Thymus (tissue), 11 donors: ENCODE data around the gene ATG9B. TPM values are rescaled to one million over a fixed set of nuclear protein-coding genes. Genes with fewer than 3 reads are reported as not detected.

Source experiments
- DNase-seq, 9 donors: peaks; one replicate each; pipeline ENCODE4 v3.0.0-alpha.2; 2013; ENCODE audit warnings: low spot score in 9 of 9, low read depth in 6 of 9, missing footprints in 1 of 9
- H3K27ac ChIP-seq, 2 donors: one replicate each; pipeline ENCODE4 v1.5.1; 2013; ENCODE audit warnings: control low read depth in 1 of 2, low read depth in 1 of 2, low read length in 1 of 2, mild to moderate bottlenecking in 1 of 2, moderate library complexity in 1 of 2
- H3K27me3 ChIP-seq, 2 donors: one replicate each; pipeline ENCODE4 v1.5.1; 2013; ENCODE audit warnings: low read length in 1 of 2; ENCODE audit not compliant: control insufficient read depth in 2 of 2, insufficient read depth in 1 of 2
- H3K36me3 ChIP-seq, 2 donors: one replicate each; pipeline ENCODE4 v1.5.1; 2013; ENCODE audit warnings: low read length in 1 of 2, mild to moderate bottlenecking in 1 of 2, moderate library complexity in 1 of 2; ENCODE audit not compliant: control insufficient read depth in 2 of 2, insufficient read depth in 2 of 2
- H3K4me1 ChIP-seq, 2 donors: one replicate each; pipeline ENCODE4 v1.5.1; 2013; ENCODE audit warnings: low read length in 2 of 2; ENCODE audit not compliant: control insufficient read depth in 2 of 2, insufficient read depth in 2 of 2
- H3K4me3 ChIP-seq, 2 donors: one replicate each; pipeline ENCODE4 v1.5.1; 2013; ENCODE audit warnings: low read length in 2 of 2, control low read depth in 1 of 2, mild to moderate bottlenecking in 1 of 2
- H3K9me3 ChIP-seq, 2 donors: one replicate each; pipeline ENCODE4 v1.5.1; 2013; ENCODE audit warnings: low read length in 1 of 2, mild to moderate bottlenecking in 1 of 2; ENCODE audit not compliant: control insufficient read depth in 2 of 2, insufficient read depth in 1 of 2
- WGBS: extraction: QIAGEN DNeasy Blood & Tissue Kit; methylation state at CpG from one replicate; pipeline ENCODE4 v1.1.7; 2013; 5-methylcytosine and 5-hydroxymethylcytosine counted together
- polyA plus RNA-seq: library from polyadenylated mRNA; stranded (reverse); fragments of 200-250 nt; gene quantifications from one replicate; pipeline ENCODE4 v1.2.3, GENCODE V29; 2013
- total RNA-seq: library from RNA; stranded (reverse); fragments of 120-200 nt; gene quantifications from one replicate; pipeline ENCODE4 v1.2.4, GENCODE V29; 2013
- donor health status: healthy.

ATG9B gene
- total and polyA plus RNA-seq, 2 donors: 1.6 to 8.0 TPM

DNA sequence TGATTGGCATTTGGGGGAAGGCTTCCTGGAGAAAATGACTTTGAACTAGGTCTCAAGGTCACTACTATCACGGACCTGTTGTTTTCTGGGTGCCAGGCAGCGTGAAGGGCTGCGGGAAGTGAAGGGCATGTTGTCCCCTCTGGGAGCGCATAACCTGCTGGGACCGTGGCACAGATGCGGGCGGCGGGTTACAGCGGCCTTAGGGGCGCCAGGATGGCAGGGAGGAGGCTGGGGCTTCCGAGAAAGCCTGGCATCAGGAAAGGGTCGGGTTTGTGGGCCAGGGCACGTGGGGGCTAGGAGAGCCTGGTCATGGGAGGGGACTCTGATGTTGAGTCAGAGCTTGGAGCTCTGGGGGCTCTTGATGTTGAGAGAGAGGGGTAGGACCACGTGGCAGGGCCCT is 41.2 kb upstream of the ATG9B start:
- H3K27ac ChIP-seq: no peak overlapping the region
- peaks cover 5 to 8% of the 10 kb centered on the region in 2 donors for H3K4me1 ChIP-seq
- H3K27me3 ChIP-seq: no peaks in the 10 kb centered on the region
- no peak overlapping the region for H3K4me3 ChIP-seq
- DNase-seq: no peak
- WGBS: 90% methylated on average over 14 of the region's 14 CpGs
- peaks cover 59 to 74% of the 10 kb centered on the region in 2 donors for H3K36me3 ChIP-seq
- H3K9me3 ChIP-seq: no peaks in the 10 kb centered on the region

DNA sequence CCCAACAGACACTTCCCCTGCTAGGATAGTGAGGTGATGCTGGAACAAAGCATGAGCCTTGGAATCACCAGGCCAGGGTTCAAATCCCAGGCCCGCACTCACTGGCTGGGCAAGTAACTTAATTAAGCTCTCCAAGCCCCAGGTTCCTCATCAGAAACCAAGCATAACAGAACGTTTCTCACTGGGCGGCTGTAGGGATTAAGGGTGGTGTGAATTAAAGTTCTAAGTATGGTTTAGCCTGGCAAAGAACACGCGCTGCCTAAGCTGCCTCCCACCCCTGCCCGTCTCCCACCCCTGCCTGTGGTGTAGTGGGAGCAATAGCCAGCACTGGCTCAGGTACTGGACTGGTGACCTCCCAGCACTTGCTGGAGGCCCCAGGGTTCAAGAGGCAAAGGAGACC is 40.7 kb upstream of the ATG9B start:
- no peak for DNase-seq
- Histone ChIP-seq H3K27me3 (no peaks in the 10 kb centered on the region), H3K36me3 (peaks cover 54 to 68% of the 10 kb centered on the region in 2 donors), H3K4me1 (peaks cover 10 to 14% of the 10 kb centered on the region in 2 donors), H3K27ac (no peak overlapping the region), H3K4me3 (no peak overlapping the region), H3K9me3 (no peaks in the 10 kb centered on the region)
- WGBS: 99% methylated on average over 6 of the region's 6 CpGs

DNA sequence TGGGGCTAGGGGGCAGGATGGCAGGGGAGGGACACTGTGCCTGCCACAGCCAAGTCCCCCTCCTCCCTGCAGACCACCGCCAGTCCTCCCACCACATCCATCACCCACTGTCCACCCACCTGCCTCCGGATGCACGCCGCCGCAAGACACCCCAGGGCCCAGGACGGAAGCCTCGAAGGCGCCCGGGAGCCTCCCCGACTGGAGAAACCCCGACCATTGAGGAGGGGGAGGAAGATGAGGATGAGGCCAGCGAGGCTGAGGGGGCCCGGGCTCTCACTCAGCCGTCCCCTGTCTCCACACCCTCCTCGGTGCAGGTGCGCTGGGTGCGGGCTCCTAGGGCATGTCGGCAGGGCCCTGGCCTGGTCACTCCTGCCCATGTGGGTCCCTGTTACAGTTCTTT is 40.2 kb upstream of the ATG9B start:
- Histone ChIP-seq H3K36me3 (peaks cover 48 to 63% of the 10 kb centered on the region in 2 donors), H3K27me3 (no peaks in the 10 kb centered on the region), H3K9me3 (no peaks in the 10 kb centered on the region), H3K4me3 (no peak overlapping the region), H3K27ac (no peak overlapping the region), H3K4me1 (peaks cover 10 to 16% of the 10 kb centered on the region in 2 donors)
- 98% methylated on average over 18 of the region's 18 CpGs for WGBS
- DNase-seq: no peak

DNA sequence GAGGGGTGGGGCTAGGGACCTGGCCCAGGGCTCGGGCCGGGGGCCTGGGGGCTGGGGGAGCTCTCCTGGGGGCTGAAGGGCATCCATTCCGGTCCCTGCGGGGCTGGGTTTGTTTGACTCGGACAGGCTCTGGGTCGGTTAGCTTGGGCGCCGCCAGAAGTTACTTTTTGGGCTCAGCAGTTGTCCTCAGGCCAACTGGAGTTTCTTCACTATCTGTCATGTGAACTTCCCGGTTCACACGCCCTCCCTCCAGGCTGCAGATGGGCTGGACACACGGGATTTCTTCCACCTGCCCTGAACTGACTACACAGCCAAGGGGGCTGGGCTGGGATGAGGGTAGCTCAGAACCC is 38.9 kb upstream of the ATG9B start:
- peaks cover 40 to 55% of the 10 kb centered on the region in 2 donors for H3K36me3 ChIP-seq
- WGBS: 94% methylated on average over 11 of the region's 11 CpGs

DNA sequence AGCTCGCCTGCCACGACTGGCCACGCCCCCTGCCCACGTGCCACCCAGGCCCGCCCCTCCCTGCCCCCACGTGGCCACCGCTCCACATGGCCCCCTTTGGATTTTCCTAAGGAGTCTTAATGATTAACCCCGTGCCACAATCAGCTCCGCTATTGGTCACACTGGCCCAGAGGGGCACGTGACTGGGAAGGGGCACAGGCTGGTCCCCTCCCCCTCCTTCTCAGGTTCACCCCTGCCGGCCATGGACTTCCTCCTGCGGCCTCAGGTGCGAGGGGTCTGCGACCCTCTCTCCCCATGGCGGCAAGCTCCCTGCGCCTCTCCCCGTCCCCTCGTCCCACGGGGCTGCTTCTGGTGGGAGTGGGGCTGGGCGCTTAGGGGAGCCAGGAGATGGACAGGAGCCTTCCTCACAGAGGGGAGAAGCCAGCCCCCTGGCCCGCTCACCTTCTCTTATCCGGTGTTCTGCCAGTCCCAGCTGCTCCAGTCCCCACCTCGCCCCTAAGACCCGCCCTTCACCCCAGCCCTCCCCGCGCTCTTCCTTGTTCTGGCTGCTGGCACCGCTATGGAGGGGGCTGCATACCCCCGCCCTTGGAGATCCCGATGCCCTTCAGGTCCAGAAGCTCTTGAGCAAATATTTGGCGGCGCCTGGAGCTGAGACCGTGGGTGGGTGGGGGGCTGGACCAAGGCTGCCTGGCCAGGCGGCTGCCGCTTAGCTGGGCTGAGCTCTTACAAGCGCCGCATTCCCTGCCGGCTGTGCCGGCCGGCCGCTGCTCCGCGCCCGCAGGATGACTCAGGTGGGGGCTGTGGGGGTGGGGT is 38.3 kb upstream of the ATG9B start:
- WGBS: 93% methylated on average over 43 of the region's 43 CpGs
- Histone ChIP-seq H3K4me3 (no peak overlapping the region), H3K27ac (no peak overlapping the region), H3K4me1 (peaks cover 16 to 27% of the 10 kb centered on the region in 2 donors), H3K9me3 (no peaks in the 10 kb centered on the region), H3K36me3 (peaks cover 34 to 49% of the 10 kb centered on the region in 2 donors), H3K27me3 (no peaks in the 10 kb centered on the region)
- DNase-seq: no peak

More for the DNA sequence above, 38.9 kb upstream of the ATG9B start:
- Histone ChIP-seq H3K4me1 (peaks cover 16 to 26% of the 10 kb centered on the region in 2 donors), H3K4me3 (no peak overlapping the region), H3K27me3 (no peaks in the 10 kb centered on the region), H3K9me3 (no peaks in the 10 kb centered on the region), H3K27ac (no peak overlapping the region)
- no peak for DNase-seq

DNA sequence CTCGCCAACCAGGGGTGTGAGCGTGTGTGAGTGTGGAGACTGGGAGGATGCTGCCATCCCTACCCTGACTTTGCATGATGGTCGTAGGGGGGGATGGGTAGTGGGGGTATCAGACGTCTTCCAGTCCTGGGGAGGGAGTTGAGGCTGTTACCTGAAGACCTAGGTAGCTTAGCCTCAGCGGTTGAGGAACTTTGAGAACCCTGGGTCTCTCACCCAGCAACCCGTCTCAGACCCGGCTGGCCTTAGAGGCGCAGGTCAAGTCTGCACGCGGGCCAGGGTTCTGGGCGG is 37.8 kb upstream of the ATG9B start:
- Histone ChIP-seq H3K27me3 (no peaks in the 10 kb centered on the region), H3K36me3 (peaks cover 29 to 44% of the 10 kb centered on the region in 2 donors), H3K4me1 (peaks cover 19 to 30% of the 10 kb centered on the region in 2 donors), H3K27ac (no peak overlapping the region), H3K4me3 (no peak overlapping the region), H3K9me3 (no peaks in the 10 kb centered on the region)
- no peak for DNase-seq
- 96% methylated on average over 11 of the region's 11 CpGs for WGBS

DNA sequence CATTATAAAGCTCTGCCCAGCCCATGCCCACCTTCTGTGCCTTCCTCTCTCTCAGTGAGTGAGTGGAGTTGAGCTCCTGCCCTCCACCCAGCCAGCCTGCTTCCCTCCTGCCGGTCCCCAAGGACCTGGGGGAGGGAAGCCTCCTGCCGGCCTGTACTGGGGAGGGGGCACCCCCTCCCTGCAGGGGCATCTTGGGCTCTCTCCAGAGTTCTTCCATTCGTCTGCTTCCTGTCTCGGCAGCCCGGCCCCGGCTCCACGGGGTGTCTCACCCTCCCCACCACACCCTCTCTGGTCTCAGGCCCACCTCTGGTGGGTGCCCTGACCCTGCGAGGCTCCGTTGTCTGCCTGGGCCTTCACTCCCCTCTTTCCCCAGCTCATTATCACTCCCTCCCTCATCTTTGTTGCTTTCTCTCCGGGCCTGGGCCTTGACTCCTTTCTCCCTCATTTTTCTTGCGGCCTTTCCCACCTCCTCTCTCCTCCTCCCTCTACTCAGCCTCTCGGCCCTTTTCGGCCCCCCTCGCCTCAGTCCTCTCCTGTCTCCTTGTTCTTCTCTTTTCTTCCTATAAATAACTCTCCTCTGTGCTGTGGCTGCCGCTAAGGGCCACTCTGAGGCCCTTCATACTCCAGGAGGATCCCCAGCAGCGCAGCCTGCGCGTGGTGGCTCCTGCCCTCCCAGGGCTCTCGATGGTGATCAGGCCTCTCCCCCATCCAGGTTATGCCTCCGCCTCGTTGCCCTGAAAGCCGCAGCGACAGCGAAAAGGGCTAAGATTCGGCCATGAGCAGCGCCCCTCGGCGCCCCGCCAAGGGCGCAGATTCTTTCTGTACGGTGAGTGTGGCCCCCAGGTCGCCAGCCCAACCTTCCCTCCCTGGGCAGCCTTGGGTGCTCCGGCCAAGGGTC is 37.2 kb upstream of the ATG9B start:
- Histone ChIP-seq H3K4me1 (peaks cover 25 to 35% of the 10 kb centered on the region in 2 donors), H3K4me3 (no peak overlapping the region), H3K36me3 (peaks cover 28 to 38% of the 10 kb centered on the region in 2 donors), H3K27me3 (no peaks in the 10 kb centered on the region), H3K27ac (no peak overlapping the region), H3K9me3 (no peaks in the 10 kb centered on the region)
- DNase-seq: no peak
- 92% methylated on average over 33 of the region's 33 CpGs for WGBS

DNA sequence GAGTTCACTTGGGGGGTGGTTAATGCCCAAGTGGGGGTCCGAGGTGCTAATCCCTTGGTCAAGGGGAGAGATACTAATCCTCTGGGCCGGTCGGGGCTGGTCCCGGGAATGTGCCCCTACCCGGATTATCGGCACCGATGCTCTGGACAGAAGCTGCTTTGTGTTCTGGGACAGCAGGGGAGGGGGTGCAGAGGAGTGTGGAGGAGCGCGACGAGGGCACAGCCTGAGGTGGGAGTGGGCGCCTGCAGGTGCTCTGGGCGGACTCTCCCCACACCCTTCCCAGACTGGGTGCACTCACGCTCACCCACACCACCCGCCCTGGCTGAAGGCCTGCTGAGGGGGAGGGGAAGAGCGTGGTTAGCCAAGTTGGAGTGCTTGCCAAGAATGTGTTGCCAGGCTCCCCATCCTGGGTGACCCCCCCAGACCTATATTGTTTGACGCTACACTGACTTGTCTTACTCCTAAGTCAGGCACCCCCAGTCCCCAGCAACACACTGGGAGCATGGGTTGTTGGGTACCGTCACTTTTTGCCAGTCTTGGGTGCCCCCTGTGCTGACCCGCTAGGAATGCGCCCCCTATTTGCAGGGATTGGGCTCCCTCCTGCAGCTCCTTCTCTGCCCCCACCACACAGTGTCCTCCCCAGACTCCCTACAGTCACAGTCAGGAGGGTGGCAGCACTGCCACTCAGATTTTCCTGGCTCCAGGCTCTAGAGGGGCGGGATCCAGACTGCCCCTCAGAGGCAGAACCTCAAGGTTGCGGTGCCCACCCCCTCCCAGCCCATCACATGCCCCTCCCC is 36.3 kb upstream of the ATG9B start:
- 22% methylated on average over 21 of the region's 21 CpGs for WGBS
- H3K4me1 ChIP-seq: peaks cover 27 to 35% of the 10 kb centered on the region in 2 donors
- peak in 1 of 9 donors; percentile 35 for DNase-seq

More for the DNA sequence above, 36.3 kb upstream of the ATG9B start:
- H3K9me3 ChIP-seq: no peaks in the 10 kb centered on the region
- peaks cover 19 to 30% of the 10 kb centered on the region in 2 donors for H3K36me3 ChIP-seq
- no peak overlapping the region for H3K27ac ChIP-seq
- no peaks in the 10 kb centered on the region for H3K27me3 ChIP-seq
- peak overlapping the region; percentile 67 to 69 for H3K4me3 ChIP-seq
